ENCODE measurements around the gene KCNK18. TPM values are rescaled to one million over a fixed set of nuclear protein-coding genes. Genes with fewer than 3 reads are reported as not detected.
A peak's percentile ranks its signal among the peaks of the same experiment; 100 is the strongest.

KCNK18 gene
- total RNA-seq, 2 experiments from 2014 or later = not detected

GRCh38 chr10:117170244-117170643, 27.0 kb upstream of the KCNK18 start:
- intact Hi-C loops (cut with micrococcal nuclease; ENCODE audit: unreplicated experiment) = no loop called here
- Histone ChIP-seq H3K9me2 (ENCODE audit: insufficient read depth, low read length) (no peaks in the 10 kb centered on the region), H3K4me2 (ENCODE audit: low read length) (no peak overlapping the region), H3K27ac (ENCODE audit: low read depth, low read length, poor library complexity, severe bottlenecking) (no peak overlapping the region), H4K20me1 (ENCODE audit: insufficient read depth, low read length) (no peaks in the 10 kb centered on the region), H3K4me1 (ENCODE audit: insufficient read depth, low read length, poor library complexity, severe bottlenecking) (peaks cover 9% of the 10 kb centered on the region), H3K4me3 (ENCODE audit: low read depth, low read length, poor library complexity, severe bottlenecking) (no peak overlapping the region), H3K9me3 (ENCODE audit: low read length) (no peaks in the 10 kb centered on the region), H3K36me3 (ENCODE audit: insufficient read depth, low read length) (no peaks in the 10 kb centered on the region), H3K79me2 (ENCODE audit: insufficient read depth, low read depth, low read length) (no peaks in the 10 kb centered on the region), H2AFZ (ENCODE audit: low read length) (no peak overlapping the region)
- TF ChIP-seq CTCF (conservative IDR thresholded peaks at IDR 0.05; ENCODE audit: low read length) (no peak), EZH2phosphoT487 (IDR thresholded peaks at IDR 0.05; ENCODE audit: borderline replicate concordance, low read depth, low read length) (no peak)
- BruUV-seq (replicated peaks) = no TSS peak
- ChIA-PET POLR2A (interaction anchor here (0.6 kb wide), 1 partner anchor 378 kb away, joined by 3 read pairs; no protein-coding TSS in a partner anchor), CTCF (ENCODE audit: unreplicated experiment) (no interaction called here)
- DNase-seq (ENCODE audit: low spot score) = no peak

GRCh38 chr10:117174439-117175214, 22.7 kb upstream of the KCNK18 start:
- H4K20me1 ChIP-seq (ENCODE audit: insufficient read depth, low read length) = no peaks in the 10 kb centered on the region
- no peaks in the 10 kb centered on the region for H3K79me2 ChIP-seq (ENCODE audit: insufficient read depth, low read depth, low read length)
- ChIA-PET CTCF (ENCODE audit: unreplicated experiment) (interaction anchor here (0.5 to 1.6 kb wide), 4 partner anchors 13 to 371 kb away, joined by 3 to 5 read pairs (median 3); no protein-coding TSS in a partner anchor), POLR2A (interaction anchor here (1.0 kb wide), 1 partner anchor 12 kb away, joined by 3 read pairs; no protein-coding TSS in a partner anchor)
- no peak for TF ChIP-seq EZH2phosphoT487 (IDR thresholded peaks at IDR 0.05; ENCODE audit: borderline replicate concordance, low read depth, low read length)
- peak; percentile 89 for TF ChIP-seq CTCF (conservative IDR thresholded peaks at IDR 0.05; ENCODE audit: low read length)
- peak overlapping the region; percentile 95 for H2AFZ ChIP-seq (ENCODE audit: low read length)
- no peaks in the 10 kb centered on the region for H3K9me3 ChIP-seq (ENCODE audit: low read length)
- BruUV-seq (replicated peaks) = no TSS peak
- no peaks in the 10 kb centered on the region for H3K36me3 ChIP-seq (ENCODE audit: insufficient read depth, low read length)
- peak overlapping the region; percentile 62 for H3K4me2 ChIP-seq (ENCODE audit: low read length)
- no peaks in the 10 kb centered on the region for H3K9me2 ChIP-seq (ENCODE audit: insufficient read depth, low read length)
- peak overlapping the region; percentile 18 for H3K4me3 ChIP-seq (ENCODE audit: low read depth, low read length, poor library complexity, severe bottlenecking)
- H3K27ac ChIP-seq (ENCODE audit: low read depth, low read length, poor library complexity, severe bottlenecking) = no peak overlapping the region
- H3K4me1 ChIP-seq (ENCODE audit: insufficient read depth, low read length, poor library complexity, severe bottlenecking) = peaks cover 9% of the 10 kb centered on the region
- intact Hi-C loops (cut with micrococcal nuclease; ENCODE audit: unreplicated experiment) = loop anchor here (1.0 kb wide), 2 partner anchors 377 to 492 kb away; no protein-coding TSS in a partner anchor
- peak; percentile 83 for DNase-seq (ENCODE audit: low spot score)
